GM12801 (cell line): Measurements from ENCODE around the gene RAB5B.

Source experiments
- CTCF ChIP-seq: IDR thresholded peaks from one replicate; pipeline ENCODE4 v1.5.1; 2011; ENCODE audit warnings: control low read depth; ENCODE audit not compliant: insufficient read length; ENCODE audit errors: extremely low read depth

Gene RAB5B

GRCh38 chr12:55973599-55974307 lies at the start of gene RAB5B:
RAB5B (plus strand) TSS chr12:55974078; CDS start chr12:55986961, 12,883 bp downstream.
- no peak for TF ChIP-seq CTCF

GRCh38 chr12:55925371-55925770 lies 48.5 kb upstream of the RAB5B start:
- no peak for TF ChIP-seq CTCF

- TF ChIP-seq CTCF = no peak
These were observed 47.8 kb upstream of the RAB5B start for GRCh38 chr12:55925870-55926737.

GRCh38 chr12:55926738-55927587 lies 46.9 kb upstream of the RAB5B start:
- TF ChIP-seq CTCF = no peak

GRCh38 chr12:55927588-55928502 lies 46.0 kb upstream of the RAB5B start, which contains the start of gene PYM1:
PYM1 (minus strand) TSS chr12:55927894; CDS start chr12:55927761, 133 bp downstream.
- no peak for TF ChIP-seq CTCF

GRCh38 chr12:55929306-55929791 lies 44.5 kb upstream of the RAB5B start:
- TF ChIP-seq CTCF = no peak
